ENCODE measurements around the gene PLEKHB2.

DNA sequence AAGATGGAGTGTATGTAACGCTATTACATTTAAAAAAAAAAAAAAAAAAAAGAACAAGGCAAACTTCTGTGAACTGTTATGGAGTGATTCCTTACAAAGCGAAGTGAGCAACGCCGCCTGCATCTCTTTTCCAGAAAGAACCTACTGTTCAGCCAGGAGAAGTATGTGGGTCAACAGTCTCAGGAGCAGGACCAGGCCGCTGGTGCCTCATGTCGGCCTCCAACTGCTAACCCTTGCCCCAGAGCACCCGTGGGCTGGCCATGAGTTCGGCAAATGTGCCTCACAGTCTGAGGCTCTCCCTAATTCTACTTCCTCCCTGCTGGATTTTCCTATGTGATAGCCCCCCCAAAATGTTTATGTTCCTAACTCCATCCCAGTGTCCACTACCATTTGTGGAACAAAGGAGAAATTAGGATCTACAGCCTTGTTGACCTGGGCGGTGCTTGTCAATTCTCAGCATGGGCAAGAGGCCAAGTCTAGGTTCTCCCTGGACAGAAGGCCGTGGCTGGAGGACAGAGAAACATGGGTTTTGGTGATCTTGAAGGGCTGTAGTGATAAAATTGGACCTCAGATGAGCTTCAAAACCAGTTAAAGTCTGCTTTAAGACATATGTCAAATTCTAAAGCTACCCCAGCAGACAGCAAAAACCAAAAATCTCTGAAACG, 27.8 kb upstream of the PLEKHB2 start:
- TF ChIP-seq CTCF (conservative IDR thresholded peaks at IDR 0.05; ENCODE audit: low read length) (no peak), EZH2phosphoT487 (IDR thresholded peaks at IDR 0.05; ENCODE audit: borderline replicate concordance, low read depth, low read length) (no peak)

Data from OCI-LY7 (cell line).